ENCODE results near the gene ZNF235.

- TF ChIP-seq POLR2A (IDR thresholded peaks at IDR 0.05) (no peak), CTCF (IDR thresholded peaks at IDR 0.05) (no peak)
Measured at GRCh38 chr19:44304659-44305193, at the start of gene ZNF235.
